HCT116 (cell line): Measurements from ENCODE around the gene CEP41. TPM values are rescaled to one million over a fixed set of nuclear protein-coding genes. Genes with fewer than 3 reads are reported as not detected.

ENCODE experiments used
- ATAC-seq: fragments of 200-7000 bp; cut with Tn5 transposase; 2 replicates; pipeline ENCODE4 v1.9.1; 2020; ENCODE audit warnings: mild to moderate bottlenecking, moderate library complexity
- BruUV-seq: library from RNA; stranded (reverse); fragments of 400-500 nt; replicated peaks from 2 replicates; lab custom pipeline; 2021; lab: Mats Ljungman, UMichigan
- CTCF ChIA-PET: fragments of 300-600 bp; sonication (Branson Sonifier 250); formaldehyde crosslinking; loops from one replicate; lab custom pipeline; 2021; ENCODE audit warnings: antibody characterized with exemption; lab: Charles Lee
- POLR2A ChIA-PET: fragments of 300-600, 350-600 bp; sonication (Branson Sonifier 250); formaldehyde crosslinking; loops from one replicate; lab custom pipeline; 2021; ENCODE audit warnings: antibody characterized with exemption; lab: Charles Lee
- RAD21 ChIA-PET, 2 experiments: fragments of 300-600 bp; sonication (Branson Sonifier 250); formaldehyde crosslinking; loops; one replicate each; lab custom pipeline; 2023; ENCODE audit warnings: low total read pairs in 2 of 2; ENCODE audit not compliant: uncharacterized antibody in 2 of 2, unreplicated experiment in 2 of 2, low non-redundant PET in 1 of 2; lab: Charles Lee
- DNase-seq: peaks from one replicate; pipeline ENCODE4 v3.0.0-alpha.2; 2010; ENCODE audit warnings: low read depth, low spot score
- H2AFZ ChIP-seq: fragments of 200-600 bp; shearing (Covaris generic), sonication (generic); 2 replicates; pipeline ENCODE4 v1.6.1; 2017; ENCODE audit warnings: low read depth, mixed run types, mixed read lengths, antibody characterized with exemption, low read length; ENCODE audit not compliant: poor library complexity, severe bottlenecking
- H3K27ac ChIP-seq: 2 replicates; pipeline ENCODE4 v1.5.1; 2012; ENCODE audit warnings: low read depth, low read length
- H3K27me3 ChIP-seq: fragments of 200-600 bp; sonication (generic); 2 replicates; pipeline ENCODE4 v1.6.1; 2016; ENCODE audit warnings: mixed run types, low read length, mixed read lengths; ENCODE audit not compliant: insufficient read depth
- H3K36me3 ChIP-seq, 2 experiments: fragments of 200-500 bp in 1 of 2; fragments of 200-600 bp in 1 of 2; sonication (Bioruptor generic) in 1 of 2; sonication (generic) in 1 of 2; 2 replicates each; pipeline versions ENCODE4 v1.5.1 to v1.6.1; 2014 to 2016; ENCODE audit warnings: low read length in 2 of 2, inconsistent platforms in 1 of 2, mixed read lengths in 1 of 2, mixed run types in 1 of 2; ENCODE audit not compliant: insufficient read depth in 2 of 2, control insufficient read depth in 1 of 2
- H3K4me1 ChIP-seq, 2 experiments: fragments of 200-600 bp in 1 of 2; sonication (generic) in 1 of 2; 2 replicates each; pipeline versions ENCODE4 v1.5.1 to v1.6.1; 2012 to 2017; ENCODE audit warnings: low read length in 2 of 2, inconsistent platforms in 1 of 2, mild to moderate bottlenecking in 1 of 2, mixed read lengths in 1 of 2, mixed run types in 1 of 2, moderate library complexity in 1 of 2; ENCODE audit not compliant: insufficient read depth in 2 of 2, control insufficient read depth in 1 of 2
- H3K4me2 ChIP-seq: fragments of 200-600 bp; sonication (generic); 2 replicates; pipeline ENCODE4 v1.6.1; 2017; ENCODE audit warnings: mixed run types, low read length, mixed read lengths
- H3K4me3 ChIP-seq, 2 experiments: fragments of 200-600 bp in 1 of 2; sonication (generic) in 1 of 2; replicated peaks in 1 of 2; 2 replicates each; pipeline ENCODE4 v1.5.1; 2011 to 2016; ENCODE audit warnings: low read length in 2 of 2, control low read depth in 1 of 2, low read depth in 1 of 2, mild to moderate bottlenecking in 1 of 2, mixed read lengths in 1 of 2, mixed run types in 1 of 2
- H3K79me2 ChIP-seq: fragments of 200-600 bp; sonication (generic); 2 replicates; pipeline ENCODE4 v1.6.1; 2017; ENCODE audit warnings: mild to moderate bottlenecking, mixed run types, low read length, moderate library complexity, mixed read lengths; ENCODE audit not compliant: insufficient read depth
- H3K9ac ChIP-seq: fragments of 200-600 bp; sonication (generic); 2 replicates; pipeline ENCODE4 v1.6.1; 2016; ENCODE audit warnings: low read length, mixed read lengths
- H3K9me2 ChIP-seq: fragments of 200-600 bp; sonication (generic), shearing (Covaris generic); 2 replicates; pipeline ENCODE4 v1.6.1; 2017; ENCODE audit warnings: mixed run types, mild to moderate bottlenecking, moderate library complexity; ENCODE audit not compliant: insufficient read depth
- H3K9me3 ChIP-seq, 2 experiments: fragments of 200-500 bp in 1 of 2; fragments of 200-600 bp in 1 of 2; sonication (Bioruptor generic) in 1 of 2; sonication (generic) in 1 of 2; 2 replicates each; pipeline ENCODE4 v1.6.1; 2014 to 2017; ENCODE audit warnings: low read length in 2 of 2, mixed read lengths in 2 of 2, inconsistent platforms in 1 of 2, low read depth in 1 of 2, mild to moderate bottlenecking in 1 of 2, mixed run types in 1 of 2, moderate library complexity in 1 of 2; ENCODE audit not compliant: control insufficient read depth in 1 of 2, insufficient read depth in 1 of 2
- H4K20me1 ChIP-seq: fragments of 200-600 bp; sonication (generic), shearing (Covaris generic); 2 replicates; pipeline ENCODE4 v1.6.1; 2017; ENCODE audit warnings: mixed run types, mild to moderate bottlenecking, moderate library complexity; ENCODE audit not compliant: insufficient read depth
- CEBPB ChIP-seq: IDR thresholded peaks from 2 replicates; pipeline ENCODE4 v1.6.1; 2012; ENCODE audit warnings: low read depth
- EZH2phosphoT487 ChIP-seq: fragments of 200-600 bp; IDR thresholded peaks from 2 replicates; pipeline ENCODE4 v1.6.1; 2018; ENCODE audit warnings: antibody characterized with exemption, borderline replicate concordance
- POLR2AphosphoS5 ChIP-seq: IDR thresholded peaks from 2 replicates; pipeline ENCODE4 v1.6.1; 2011; ENCODE audit warnings: mild to moderate bottlenecking, low read depth, low read length, moderate library complexity
- SIN3A ChIP-seq: IDR thresholded peaks from 2 replicates; pipeline ENCODE4 v1.6.1; 2012; ENCODE audit warnings: low read depth
- SP1 ChIP-seq: IDR thresholded peaks from 2 replicates; pipeline ENCODE4 v1.6.1; 2012; ENCODE audit warnings: low read depth
- TCF7L2 ChIP-seq: IDR thresholded peaks from 2 replicates; pipeline ENCODE4 v1.7.0; 2011; ENCODE audit warnings: borderline replicate concordance, inconsistent platforms; ENCODE audit not compliant: insufficient read depth, insufficient read length; ENCODE audit errors: extremely low read depth
- ZBTB33 ChIP-seq: IDR thresholded peaks from 2 replicates; pipeline ENCODE4 v1.6.1; 2011; ENCODE audit warnings: mild to moderate bottlenecking, low read length, moderate library complexity; ENCODE audit not compliant: insufficient replicate concordance; ENCODE audit errors: extremely low read depth
- ZFX ChIP-seq: fragments of 450-650 bp; IDR thresholded peaks from 2 replicates; pipeline ENCODE4 v1.6.1; 2017
- ZNF274 ChIP-seq: fragments of 200-500 bp; sonication (Bioruptor generic); IDR thresholded peaks from 2 replicates; pipeline ENCODE4 v1.6.1; 2014; ENCODE audit warnings: mild to moderate bottlenecking, low read depth, low read length, inconsistent platforms
- intact Hi-C: fragments of 100-400 bp; cut with micrococcal nuclease; formaldehyde crosslinking; loops from 2 replicates; pipeline ENCODE4 v1.10.0; 2022
- total RNA-seq: library from RNA; stranded (reverse); gene quantifications from one replicate; pipeline ENCODE4 v1.2.1, GENCODE V29; 2021; ENCODE audit not compliant: unreplicated experiment

The CEP41 gene
- total RNA-seq, 1 experiment from 2014 or later = 13.6 TPM

- Histone ChIP-seq H3K9me3 (no peaks in the 10 kb centered on the region), H3K36me3 (no peaks in the 10 kb centered on the region), H3K4me3 (no peak overlapping the region), H3K27me3 (no peaks in the 10 kb centered on the region), H3K4me2 (no peak overlapping the region), H2AFZ (no peak overlapping the region), H3K79me2 (no peaks in the 10 kb centered on the region), H4K20me1 (no peaks in the 10 kb centered on the region), H3K9me2 (no peaks in the 10 kb centered on the region), H3K27ac (no peak overlapping the region), H3K9ac (no peak overlapping the region), H3K4me1 (peaks cover 0 to 6% of the 10 kb centered on the region in 2 experiments; a peak in 1 of 4 replicates)
- RAD21 ChIA-PET = no interaction called here
- BruUV-seq = no TSS peak
- CTCF ChIA-PET = no interaction called here
- ATAC-seq = no peak
- POLR2A ChIA-PET = no interaction called here
- no peak for DNase-seq
- TF ChIP-seq TCF7L2 (no peak), SP1 (no peak), SIN3A (no peak), POLR2AphosphoS5 (no peak), CEBPB (no peak)
- intact Hi-C loops = no loop called here
Observed at GRCh38 chr7:130423501-130424037, 17.2 kb downstream of the CEP41 start.

- no peak for TF ChIP-seq EZH2phosphoT487
- TF ChIP-seq ZFX = no peak
- TF ChIP-seq POLR2AphosphoS5 = no peak
- TF ChIP-seq ZBTB33 = no peak
- TF ChIP-seq ZNF274 = no peak
- ChIA-PET POLR2A (no interaction called here), RAD21 (no interaction called here), CTCF (no interaction called here)
- Histone ChIP-seq H3K4me2 (no peak overlapping the region), H3K79me2 (no peaks in the 10 kb centered on the region), H2AFZ (no peak overlapping the region), H3K27me3 (no peaks in the 10 kb centered on the region), H3K9me3 (no peaks in the 10 kb centered on the region), H3K36me3 (no peaks in the 10 kb centered on the region), H3K4me1 (peaks cover 0 to 6% of the 10 kb centered on the region in 2 experiments; a peak in 1 of 4 replicates), H3K9me2 (no peaks in the 10 kb centered on the region), H4K20me1 (no peaks in the 10 kb centered on the region), H3K4me3 (no peak overlapping the region), H3K27ac (no peak overlapping the region), H3K9ac (no peak overlapping the region)
- intact Hi-C loops = no loop called here
- ATAC-seq (no peak), DNase-seq (no peak)
- no TSS peak for BruUV-seq
Observed at GRCh38 chr7:130421684-130422083, 19.1 kb downstream of the CEP41 start.
